Measurements from ENCODE around the gene TRIM29.
A peak's percentile ranks its signal among the peaks of the same experiment; 100 is the strongest.

TRIM29 gene

GRCh38 chr11:120120805-120121335, 17.0 kb downstream of the TRIM29 start:
- DNase-seq = no peak

- no peak for DNase-seq
Observed at GRCh38 chr11:120119121-120119520, 18.8 kb downstream of the TRIM29 start.

GRCh38 chr11:120117991-120118390, 19.9 kb downstream of the TRIM29 start:
- DNase-seq = no peak

DNA sequence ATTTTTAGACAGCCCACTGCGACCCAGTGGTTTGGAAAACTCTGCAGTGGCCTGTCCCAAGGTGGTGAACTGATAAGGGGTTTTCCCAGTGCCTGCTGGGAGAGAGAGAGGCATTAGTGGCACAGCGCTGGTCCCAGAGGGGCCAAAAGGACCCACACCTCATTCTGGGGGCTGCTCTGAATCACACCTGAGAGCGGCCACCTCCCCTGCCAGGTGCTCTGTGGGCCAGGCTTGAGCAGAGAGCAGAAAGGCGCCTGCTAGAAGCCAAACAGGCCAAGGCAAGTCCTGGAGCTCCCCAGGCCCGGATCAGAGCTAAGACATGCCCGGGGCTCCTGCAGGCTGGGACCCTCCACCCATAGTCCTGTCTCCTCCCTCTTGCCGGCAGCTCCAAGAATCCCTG, 20.9 kb downstream of the TRIM29 start:
- DNase-seq = no peak

GRCh38 chr11:120115272-120116000, 22.5 kb downstream of the TRIM29 start:
- DNase-seq = no peak

GRCh38 chr11:120112174-120112796, 25.6 kb downstream of the TRIM29 start:
- DNase-seq = no peak

DNA sequence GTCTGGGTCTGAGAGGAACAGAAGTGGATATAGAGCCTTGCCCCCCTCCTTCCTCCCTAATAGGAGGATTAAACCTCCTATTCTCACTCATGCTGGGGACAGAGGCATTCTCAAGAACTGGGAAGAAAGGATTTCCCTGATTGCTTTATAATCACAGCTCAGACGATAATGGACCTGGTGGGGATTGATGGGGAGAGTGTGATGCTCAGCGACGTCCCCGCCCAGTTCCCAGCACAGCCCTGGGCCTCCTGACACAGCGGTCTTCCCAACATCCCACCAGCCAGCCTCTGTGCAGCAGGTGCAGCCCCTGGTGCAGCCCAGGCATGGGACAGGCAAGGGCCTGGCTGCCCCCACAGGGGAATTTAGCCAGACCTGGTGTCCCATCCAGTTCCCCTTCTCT, 28.4 kb downstream of the TRIM29 start:
- no peak for DNase-seq

- no peak for DNase-seq
Observed at GRCh38 chr11:120108785-120109168, 29.1 kb downstream of the TRIM29 start.

DNA sequence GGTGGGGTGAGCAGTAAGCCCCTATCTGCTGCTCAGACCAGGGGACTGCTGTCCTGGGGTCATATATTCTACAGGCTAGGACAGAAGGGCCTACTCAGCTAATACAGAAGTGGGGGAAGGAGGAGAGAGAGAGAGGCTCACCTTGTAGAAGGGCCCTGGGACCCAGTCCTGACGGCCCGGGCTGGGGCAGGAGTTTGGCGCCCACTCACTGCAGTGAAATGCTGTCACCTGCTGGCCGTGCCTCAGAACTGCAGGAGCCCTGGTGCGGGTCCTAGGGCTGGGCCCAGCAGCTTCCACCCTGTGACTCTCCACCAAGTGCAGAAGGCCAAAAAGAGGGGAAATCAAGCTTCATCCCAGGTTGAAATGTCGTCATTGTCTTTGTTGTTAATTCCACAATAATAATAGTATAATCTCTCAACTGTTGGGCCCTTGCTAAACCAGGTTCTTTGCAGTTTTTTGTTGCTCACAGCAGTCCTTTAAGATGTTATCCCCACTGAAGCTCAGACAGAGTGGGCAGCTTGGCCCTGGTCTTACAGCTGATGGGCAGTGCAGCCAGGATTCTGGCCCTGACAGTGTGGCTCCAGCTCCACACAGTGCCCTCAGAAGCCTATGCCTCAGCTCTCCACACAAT, 29.6 kb downstream of the TRIM29 start:
- no peak for DNase-seq

DNA sequence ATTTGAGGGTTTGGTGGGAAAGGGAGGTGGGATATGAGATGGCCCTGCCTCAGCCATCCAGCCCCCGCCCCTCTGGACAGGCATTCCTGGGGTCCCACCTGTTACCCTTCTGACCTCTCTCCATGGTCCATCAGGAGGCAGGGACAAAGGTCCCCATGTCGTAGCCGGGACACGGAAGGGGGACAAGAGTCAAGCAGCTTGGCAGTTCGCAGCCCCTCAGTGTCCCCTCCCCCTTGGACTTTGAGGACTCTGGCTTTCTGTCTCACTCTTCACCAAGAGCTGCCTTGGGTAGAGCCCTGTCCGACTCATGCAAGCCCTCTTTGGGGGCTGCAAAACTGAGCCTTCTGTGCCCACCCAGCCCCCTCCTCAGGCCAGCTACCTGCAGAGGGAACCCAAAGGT, 30.2 kb downstream of the TRIM29 start:
- no peak for DNase-seq

DNA sequence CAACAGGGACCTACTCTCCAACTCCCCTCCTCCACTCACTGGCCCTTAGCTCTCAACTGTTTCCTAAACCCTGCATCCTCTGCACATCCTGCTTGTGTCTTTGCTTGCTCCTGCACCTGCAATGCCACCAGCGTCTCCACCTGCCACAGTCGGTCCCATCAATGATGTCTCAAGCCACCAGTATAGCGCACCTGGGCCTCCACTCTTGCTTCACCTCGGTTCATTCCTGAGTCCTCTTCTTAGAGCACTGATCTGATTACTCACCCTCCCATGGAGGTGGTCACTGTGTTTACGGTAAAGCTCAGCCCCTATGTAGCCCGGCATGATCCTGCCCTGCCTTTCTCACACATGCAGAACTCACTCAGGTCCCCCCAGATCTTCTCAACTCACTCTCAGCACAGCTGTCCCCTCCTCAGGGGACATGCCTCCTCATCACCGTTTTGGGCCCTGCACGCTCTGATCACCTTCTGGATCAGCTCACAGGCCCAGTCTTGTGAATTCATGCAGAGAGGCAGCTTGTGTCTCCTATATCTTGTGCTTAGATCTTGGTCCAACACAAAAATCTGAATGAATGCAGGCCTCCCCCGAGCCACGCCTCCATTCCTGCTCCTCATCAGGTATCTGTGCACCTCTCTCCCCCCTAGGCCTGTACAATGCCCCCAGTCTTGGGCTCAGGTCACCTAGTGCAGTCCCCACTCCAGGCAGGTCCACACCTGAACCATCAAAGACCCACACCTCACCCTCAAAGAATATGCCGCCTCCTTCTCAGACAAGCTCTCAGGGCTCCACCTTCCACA, 31.4 kb downstream of the TRIM29 start:
- DNase-seq = no peak

GRCh38 chr11:120105576-120105975, 32.3 kb downstream of the TRIM29 start:
- no peak for DNase-seq

- no peak for DNase-seq
Observed at GRCh38 chr11:120104041-120104565, 33.8 kb downstream of the TRIM29 start.

DNA sequence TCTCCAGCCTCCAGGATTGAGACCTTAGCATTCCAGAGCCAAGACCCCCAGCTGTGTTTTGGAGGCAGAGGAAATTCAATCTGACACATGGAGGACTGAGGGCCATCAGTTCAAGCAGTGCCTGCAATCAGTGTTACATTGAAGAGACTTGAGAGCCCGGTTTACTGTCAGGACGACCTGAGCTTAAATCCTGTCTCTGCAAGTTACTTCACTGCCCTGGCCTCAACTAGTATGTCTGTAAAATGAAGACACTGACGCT, 35.1 kb downstream of the TRIM29 start:
- no peak for DNase-seq

DNA sequence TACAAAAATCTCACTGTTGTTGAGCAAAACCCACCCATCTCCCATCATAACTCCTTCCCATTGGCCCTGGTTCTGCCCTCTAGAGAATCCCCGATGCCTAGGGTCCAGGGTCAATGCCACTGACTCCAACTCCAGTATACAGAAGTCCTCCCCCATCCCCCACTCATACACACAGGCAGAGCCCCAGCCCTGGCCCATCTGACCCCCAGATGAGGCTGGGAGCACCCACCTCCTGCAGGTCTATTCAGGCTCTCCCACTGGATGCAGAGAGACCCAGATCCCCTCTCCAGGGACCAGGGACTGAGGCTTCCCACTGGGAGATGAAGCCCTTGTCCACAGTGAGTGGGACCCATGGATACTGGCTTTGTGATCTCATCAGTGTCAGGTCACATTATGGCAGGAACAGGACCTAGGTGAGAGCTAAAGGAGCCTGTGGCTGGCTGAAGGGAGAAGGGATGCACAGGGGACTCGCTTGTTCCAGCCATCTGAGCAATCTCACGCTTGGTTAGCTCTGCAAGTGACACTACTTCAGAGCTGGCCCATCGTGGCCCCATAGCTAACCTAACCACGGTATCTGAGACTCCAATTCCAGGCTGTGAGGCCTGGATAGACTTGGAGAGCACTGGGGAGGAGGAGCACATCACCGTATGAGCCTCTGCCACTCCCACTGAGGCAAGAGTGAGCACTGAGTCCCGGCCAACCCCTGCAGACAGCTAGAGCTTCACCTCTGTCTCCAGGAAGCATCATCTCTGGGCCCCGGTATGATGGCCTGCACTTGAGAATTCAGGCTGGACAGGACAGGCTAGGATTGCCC, 35.7 kb downstream of the TRIM29 start:
- peak; percentile 24 for DNase-seq

GRCh38 chr11:120098503-120099020, 39.4 kb downstream of the TRIM29 start:
- DNase-seq = no peak

DNA sequence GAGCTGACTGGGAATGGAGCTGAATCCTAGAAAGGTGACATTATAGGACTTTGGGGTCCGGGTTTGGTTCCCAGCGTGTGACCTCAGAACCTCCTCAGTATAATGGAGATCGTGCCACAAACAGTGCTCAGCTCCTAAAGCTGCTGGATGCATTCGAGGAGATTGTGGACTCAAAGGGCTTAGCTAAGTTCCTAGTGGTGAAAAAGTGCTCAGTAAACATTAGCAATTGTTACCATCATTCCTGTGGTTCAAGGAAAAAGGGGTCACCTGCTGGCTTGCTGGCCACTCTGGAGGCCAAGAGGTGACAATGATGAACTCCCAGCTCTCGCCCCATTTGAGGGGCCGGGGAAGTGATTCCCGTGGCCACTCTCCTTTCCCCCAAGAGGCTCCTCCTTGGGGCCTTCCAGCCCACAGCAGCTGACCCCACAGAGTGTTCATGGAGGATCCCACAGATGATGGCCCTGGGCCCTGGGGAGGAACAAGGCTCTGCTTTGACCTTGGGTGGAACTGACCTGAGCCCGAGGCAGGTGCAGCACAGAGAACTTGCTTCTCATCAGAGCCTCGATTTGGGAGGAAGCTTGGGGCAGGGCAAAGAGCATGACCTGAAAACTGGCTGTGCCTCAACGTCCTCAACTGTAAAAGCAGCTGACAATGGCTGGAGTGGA, 40.1 kb downstream of the TRIM29 start:
- DNase-seq = no peak

- DNase-seq = no peak
Observed at GRCh38 chr11:120096369-120097191, 41.3 kb downstream of the TRIM29 start.

GRCh38 chr11:120095516-120095915, 42.4 kb downstream of the TRIM29 start:
- no peak for DNase-seq

- no peak for DNase-seq
Observed at GRCh38 chr11:120091701-120092100, 46.2 kb downstream of the TRIM29 start.

DNA sequence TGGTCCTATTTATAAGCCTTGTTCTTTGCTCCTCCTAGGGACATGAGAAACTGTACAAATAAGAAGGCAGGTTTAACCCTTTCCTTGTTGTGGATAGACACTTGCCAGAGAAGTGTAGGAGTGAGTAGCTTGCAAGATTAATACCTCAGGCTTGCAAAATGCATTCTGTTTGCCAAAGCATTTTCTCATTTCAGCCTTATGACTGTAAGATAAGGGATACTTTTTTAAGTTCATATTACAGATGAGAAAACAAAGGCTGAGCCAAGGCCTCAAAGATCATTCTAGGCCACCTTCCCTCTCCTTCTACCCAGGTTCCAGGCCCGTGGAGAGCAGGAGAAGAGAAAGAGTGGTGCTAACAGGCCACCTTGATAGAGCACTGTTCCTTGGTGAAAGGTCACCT, 46.8 kb downstream of the TRIM29 start:
- no peak for DNase-seq
